ENCODE measurements around the gene YPEL2.

Gene YPEL2

GRCh38 chr17:59371416-59372100 lies 40.1 kb downstream of the YPEL2 start:
- no peak overlapping the region for H3K27ac ChIP-seq (ENCODE audit: low read length)

GRCh38 chr17:59372138-59372751 lies 40.8 kb downstream of the YPEL2 start:
- no peaks in the 10 kb centered on the region for H3K9me3 ChIP-seq (ENCODE audit: insufficient read depth, low read depth, low read length)
- H3K27me3 ChIP-seq (ENCODE audit: insufficient read depth, low read length), result no peaks in the 10 kb centered on the region
- no peak overlapping the region for H3K9ac ChIP-seq (ENCODE audit: low read depth, low read length)
- H3K4me1 ChIP-seq (ENCODE audit: insufficient read depth, low read length), result peaks cover 18% of the 10 kb centered on the region; the same call in 1 of the 2 replicates
- no peak overlapping the region for H3K27ac ChIP-seq (ENCODE audit: low read length)
- H3K36me3 ChIP-seq (ENCODE audit: insufficient read depth, low read depth, low read length), result no peaks in the 10 kb centered on the region
- no peak overlapping the region for H3K4me3 ChIP-seq (ENCODE audit: low read length)

More at GRCh38 chr17:59371416-59372100, 40.1 kb downstream of the YPEL2 start:
- Histone ChIP-seq H3K36me3 (ENCODE audit: insufficient read depth, low read depth, low read length) (no peaks in the 10 kb centered on the region), H3K9ac (ENCODE audit: low read depth, low read length) (no peak overlapping the region), H3K9me3 (ENCODE audit: insufficient read depth, low read depth, low read length) (no peaks in the 10 kb centered on the region), H3K27me3 (ENCODE audit: insufficient read depth, low read length) (no peaks in the 10 kb centered on the region), H3K4me1 (ENCODE audit: insufficient read depth, low read length) (peaks cover 25% of the 10 kb centered on the region), H3K4me3 (ENCODE audit: low read length) (no peak overlapping the region)

- Histone ChIP-seq H3K27ac (ENCODE audit: low read length) (no peak overlapping the region), H3K27me3 (ENCODE audit: insufficient read depth, low read length) (no peaks in the 10 kb centered on the region)
These were observed 42.5 kb downstream of the YPEL2 start for GRCh38 chr17:59373882-59374495.

GRCh38 chr17:59374612-59375011 lies 43.2 kb downstream of the YPEL2 start:
- Histone ChIP-seq H3K36me3 (ENCODE audit: insufficient read depth, low read depth, low read length) (no peaks in the 10 kb centered on the region), H3K4me1 (ENCODE audit: insufficient read depth, low read length) (peaks cover 10% of the 10 kb centered on the region; the same call in 1 of the 2 replicates), H3K27me3 (ENCODE audit: insufficient read depth, low read length) (no peaks in the 10 kb centered on the region), H3K27ac (ENCODE audit: low read length) (no peak overlapping the region), H3K4me3 (ENCODE audit: low read length) (no peak overlapping the region), H3K9me3 (ENCODE audit: insufficient read depth, low read depth, low read length) (no peaks in the 10 kb centered on the region), H3K9ac (ENCODE audit: low read depth, low read length) (no peak overlapping the region)

More at GRCh38 chr17:59373882-59374495, 42.5 kb downstream of the YPEL2 start:
- Histone ChIP-seq H3K36me3 (ENCODE audit: insufficient read depth, low read depth, low read length) (no peaks in the 10 kb centered on the region), H3K4me1 (ENCODE audit: insufficient read depth, low read length) (peaks cover 13% of the 10 kb centered on the region; the same call in 1 of the 2 replicates), H3K9ac (ENCODE audit: low read depth, low read length) (no peak overlapping the region), H3K9me3 (ENCODE audit: insufficient read depth, low read depth, low read length) (no peaks in the 10 kb centered on the region), H3K4me3 (ENCODE audit: low read length) (no peak overlapping the region)

- Histone ChIP-seq H3K4me3 (ENCODE audit: low read length) (no peak overlapping the region), H3K27ac (ENCODE audit: low read length) (no peak overlapping the region), H3K9ac (ENCODE audit: low read depth, low read length) (no peak overlapping the region), H3K36me3 (ENCODE audit: insufficient read depth, low read depth, low read length) (no peaks in the 10 kb centered on the region), H3K4me1 (ENCODE audit: insufficient read depth, low read length) (peaks cover 7% of the 10 kb centered on the region; the same call in 1 of the 2 replicates), H3K27me3 (ENCODE audit: insufficient read depth, low read length) (no peaks in the 10 kb centered on the region), H3K9me3 (ENCODE audit: insufficient read depth, low read depth, low read length) (no peaks in the 10 kb centered on the region)
These were observed 44.4 kb downstream of the YPEL2 start for GRCh38 chr17:59375857-59376256.

- no peaks in the 10 kb centered on the region for H3K9me3 ChIP-seq (ENCODE audit: insufficient read depth, low read depth, low read length)
- H3K27me3 ChIP-seq (ENCODE audit: insufficient read depth, low read length), result no peaks in the 10 kb centered on the region
- H3K9ac ChIP-seq (ENCODE audit: low read depth, low read length), result no peak overlapping the region
- H3K36me3 ChIP-seq (ENCODE audit: insufficient read depth, low read depth, low read length), result no peaks in the 10 kb centered on the region
- H3K27ac ChIP-seq (ENCODE audit: low read length), result no peak overlapping the region
- no peak overlapping the region for H3K4me3 ChIP-seq (ENCODE audit: low read length)
- peaks cover 7% of the 10 kb centered on the region; the same call in 1 of the 2 replicates for H3K4me1 ChIP-seq (ENCODE audit: insufficient read depth, low read length)
These were observed 45.1 kb downstream of the YPEL2 start for GRCh38 chr17:59376506-59376905.

- Histone ChIP-seq H3K4me1 (ENCODE audit: insufficient read depth, low read length) (peaks cover 7% of the 10 kb centered on the region; the same call in 1 of the 2 replicates), H3K4me3 (ENCODE audit: low read length) (no peak overlapping the region)
These were observed 46.0 kb downstream of the YPEL2 start for GRCh38 chr17:59377410-59377809.

GRCh38 chr17:59378675-59379074 lies 47.2 kb downstream of the YPEL2 start:
- no peak overlapping the region for H3K4me3 ChIP-seq (ENCODE audit: low read length)
- no peaks in the 10 kb centered on the region for H3K36me3 ChIP-seq (ENCODE audit: insufficient read depth, low read depth, low read length)
- H3K27me3 ChIP-seq (ENCODE audit: insufficient read depth, low read length), result no peaks in the 10 kb centered on the region
- no peak overlapping the region for H3K9ac ChIP-seq (ENCODE audit: low read depth, low read length)
- H3K27ac ChIP-seq (ENCODE audit: low read length), result no peak overlapping the region
- H3K9me3 ChIP-seq (ENCODE audit: insufficient read depth, low read depth, low read length), result no peaks in the 10 kb centered on the region
- peaks cover 7% of the 10 kb centered on the region; the same call in 1 of the 2 replicates for H3K4me1 ChIP-seq (ENCODE audit: insufficient read depth, low read length)

More at GRCh38 chr17:59377410-59377809, 46.0 kb downstream of the YPEL2 start:
- H3K36me3 ChIP-seq (ENCODE audit: insufficient read depth, low read depth, low read length), result no peaks in the 10 kb centered on the region
- H3K9ac ChIP-seq (ENCODE audit: low read depth, low read length), result no peak overlapping the region
- H3K27ac ChIP-seq (ENCODE audit: low read length), result no peak overlapping the region
- no peaks in the 10 kb centered on the region for H3K9me3 ChIP-seq (ENCODE audit: insufficient read depth, low read depth, low read length)
- H3K27me3 ChIP-seq (ENCODE audit: insufficient read depth, low read length), result no peaks in the 10 kb centered on the region

GRCh38 chr17:59380474-59380873 lies 49.0 kb downstream of the YPEL2 start:
- Histone ChIP-seq H3K9ac (ENCODE audit: low read depth, low read length) (no peak overlapping the region), H3K27me3 (ENCODE audit: insufficient read depth, low read length) (no peaks in the 10 kb centered on the region), H3K4me3 (ENCODE audit: low read length) (no peak overlapping the region), H3K36me3 (ENCODE audit: insufficient read depth, low read depth, low read length) (no peaks in the 10 kb centered on the region), H3K4me1 (ENCODE audit: insufficient read depth, low read length) (0 out of 2 replicates have a peak, but pooled peaks cover 3% of the 10 kb centered on the region), H3K27ac (ENCODE audit: low read length) (no peak overlapping the region), H3K9me3 (ENCODE audit: insufficient read depth, low read depth, low read length) (no peaks in the 10 kb centered on the region)

- Histone ChIP-seq H3K9ac (ENCODE audit: low read depth, low read length) (no peak overlapping the region), H3K27me3 (ENCODE audit: insufficient read depth, low read length) (no peaks in the 10 kb centered on the region), H3K4me1 (ENCODE audit: insufficient read depth, low read length) (0 out of 2 replicates have a peak, but pooled peaks cover 3% of the 10 kb centered on the region), H3K9me3 (ENCODE audit: insufficient read depth, low read depth, low read length) (no peaks in the 10 kb centered on the region), H3K27ac (ENCODE audit: low read length) (no peak overlapping the region), H3K36me3 (ENCODE audit: insufficient read depth, low read depth, low read length) (no peaks in the 10 kb centered on the region), H3K4me3 (ENCODE audit: low read length) (no peak overlapping the region)
These were observed 50.5 kb downstream of the YPEL2 start for GRCh38 chr17:59381716-59382570.

GRCh38 chr17:59383893-59384292 lies 52.4 kb downstream of the YPEL2 start:
- H3K4me1 ChIP-seq (ENCODE audit: insufficient read depth, low read length), result peaks cover 13% of the 10 kb centered on the region
- no peaks in the 10 kb centered on the region for H3K9me3 ChIP-seq (ENCODE audit: insufficient read depth, low read depth, low read length)
- no peak overlapping the region for H3K9ac ChIP-seq (ENCODE audit: low read depth, low read length)
- no peaks in the 10 kb centered on the region for H3K36me3 ChIP-seq (ENCODE audit: insufficient read depth, low read depth, low read length)
- no peak overlapping the region for H3K4me3 ChIP-seq (ENCODE audit: low read length)
- no peak overlapping the region for H3K27ac ChIP-seq (ENCODE audit: low read length)
- H3K27me3 ChIP-seq (ENCODE audit: insufficient read depth, low read length), result no peaks in the 10 kb centered on the region

Measured in iPS-20b (cell line).